Vagina (tissue), 2 donors: Measurements from ENCODE around the gene PLOD2.

Experiments
- CTCF ChIP-seq, 3 experiments: fragments of 450-650 bp in 2 of 3; fragments of 200-600 bp in 1 of 3; sonication (generic) in 1 of 3; IDR thresholded peaks; one replicate each; pipeline ENCODE4 v1.5.1; 2017 to 2019; ENCODE audit warnings: antibody characterized with exemption in 3 of 3, mild to moderate bottlenecking in 2 of 3, moderate library complexity in 2 of 3
- POLR2A ChIP-seq, 2 donors: fragments of 450-650 bp; IDR thresholded peaks; one replicate each; pipeline ENCODE4 v1.6.1; 2017; ENCODE audit warnings: antibody characterized with exemption in 2 of 2, mild to moderate bottlenecking in 2 of 2, moderate library complexity in 2 of 2
- POLR2AphosphoS5 ChIP-seq, 2 donors: sonication (generic); formaldehyde crosslinking; IDR thresholded peaks; one replicate each; pipeline ENCODE4 v1.9.0; 2017; ENCODE audit warnings: antibody characterized with exemption in 2 of 2, mild to moderate bottlenecking in 2 of 2, low read depth in 1 of 2; ENCODE audit not compliant: insufficient read depth in 1 of 2

GRCh38 chr3:146115619-146116018, 45.4 kb downstream of the PLOD2 start:
- no peak for TF ChIP-seq POLR2AphosphoS5 (IDR thresholded peaks at IDR 0.05; ENCODE audit: insufficient read depth in 1 of 2, low read depth in 1 of 2)
- no peak for TF ChIP-seq CTCF (IDR thresholded peaks at IDR 0.05)
- TF ChIP-seq POLR2A (IDR thresholded peaks at IDR 0.05): no peak
